Measurements from ENCODE around the gene EXTL2. TPM values are rescaled to one million over a fixed set of nuclear protein-coding genes. Genes with fewer than 3 reads are reported as not detected.

Gene EXTL2
- total RNA-seq, 1 donor from 2014 or later = 4.7 TPM

DNA sequence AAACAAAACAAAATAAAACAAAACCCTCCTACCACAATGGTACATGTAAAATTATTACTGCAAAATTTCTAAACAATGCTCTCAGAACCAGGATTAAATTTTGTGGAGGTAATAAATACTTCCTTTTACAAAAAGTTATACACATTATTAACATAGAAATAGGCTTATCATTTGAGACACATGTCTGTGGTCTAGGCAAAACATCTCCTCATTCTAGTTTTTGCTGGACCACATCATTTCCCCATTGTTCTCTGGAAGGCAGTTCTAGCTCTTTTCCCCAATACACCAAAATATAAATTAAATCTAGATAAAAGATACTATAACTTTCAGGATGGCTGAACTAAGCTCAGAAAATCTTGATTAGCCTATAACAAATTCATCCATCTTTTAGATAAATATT, 18.4 kb downstream of the EXTL2 start:
- TF ChIP-seq, protein P1, sequence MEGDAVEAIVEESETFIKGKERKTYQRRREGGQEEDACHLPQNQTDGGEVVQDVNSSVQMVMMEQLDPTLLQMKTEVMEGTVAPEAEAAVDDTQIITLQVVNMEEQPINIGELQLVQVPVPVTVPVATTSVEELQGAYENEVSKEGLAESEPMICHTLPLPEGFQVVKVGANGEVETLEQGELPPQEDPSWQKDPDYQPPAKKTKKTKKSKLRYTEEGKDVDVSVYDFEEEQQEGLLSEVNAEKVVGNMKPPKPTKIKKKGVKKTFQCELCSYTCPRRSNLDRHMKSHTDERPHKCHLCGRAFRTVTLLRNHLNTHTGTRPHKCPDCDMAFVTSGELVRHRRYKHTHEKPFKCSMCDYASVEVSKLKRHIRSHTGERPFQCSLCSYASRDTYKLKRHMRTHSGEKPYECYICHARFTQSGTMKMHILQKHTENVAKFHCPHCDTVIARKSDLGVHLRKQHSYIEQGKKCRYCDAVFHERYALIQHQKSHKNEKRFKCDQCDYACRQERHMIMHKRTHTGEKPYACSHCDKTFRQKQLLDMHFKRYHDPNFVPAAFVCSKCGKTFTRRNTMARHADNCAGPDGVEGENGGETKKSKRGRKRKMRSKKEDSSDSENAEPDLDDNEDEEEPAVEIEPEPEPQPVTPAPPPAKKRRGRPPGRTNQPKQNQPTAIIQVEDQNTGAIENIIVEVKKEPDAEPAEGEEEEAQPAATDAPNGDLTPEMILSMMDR (conservative IDR thresholded peaks at IDR 0.05; ENCODE audit: low read depth, low read length) = no peak
- no peak overlapping the region for H3K4me3 ChIP-seq (ENCODE audit: low read depth, low read length)
- no peak for DNase-seq (ENCODE audit: low read depth)

DNA sequence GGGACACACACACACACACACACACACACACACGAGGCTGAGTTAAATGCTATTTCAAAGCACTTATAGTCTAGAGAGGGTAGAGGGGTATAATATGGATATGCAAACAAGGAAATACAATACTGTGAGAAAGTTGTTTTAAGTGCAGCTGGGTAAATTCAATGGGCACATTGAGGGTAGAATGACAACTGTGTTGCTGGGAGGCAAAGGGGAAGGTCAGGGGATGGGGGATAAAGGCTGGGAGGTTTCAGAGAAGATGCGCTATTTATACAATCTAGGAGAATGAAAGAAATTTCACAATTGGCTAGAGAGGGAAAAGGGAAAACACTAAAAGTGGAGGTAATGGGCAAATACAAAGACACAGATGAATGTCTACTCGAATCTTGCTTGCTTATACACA, 19.4 kb downstream of the EXTL2 start:
- H3K4me3 ChIP-seq (ENCODE audit: low read depth, low read length) = no peak overlapping the region
- DNase-seq (ENCODE audit: low read depth) = no peak
- TF ChIP-seq, protein P1 (conservative IDR thresholded peaks at IDR 0.05; ENCODE audit: low read depth, low read length) = no peak

DNA sequence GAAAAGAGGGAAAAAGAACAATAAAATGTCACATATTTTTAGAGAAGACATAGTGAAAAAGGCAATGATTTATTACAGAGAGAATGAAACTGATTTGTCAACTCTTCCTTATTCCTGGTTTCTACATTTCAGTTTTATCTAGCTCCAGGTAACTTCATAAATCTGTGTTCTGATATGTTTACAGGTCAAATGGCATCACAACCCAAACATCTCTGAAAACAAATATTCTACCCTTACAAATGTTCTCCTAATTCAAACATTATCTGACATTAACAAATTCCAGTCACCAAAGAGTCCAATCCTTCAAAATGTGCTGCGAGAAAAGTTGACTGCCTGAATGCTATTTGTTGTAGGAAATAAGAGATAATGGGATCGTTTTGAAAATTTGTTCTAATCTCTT, 20.2 kb downstream of the EXTL2 start:
- H3K4me3 ChIP-seq (ENCODE audit: low read depth, low read length) = no peak overlapping the region
- no peak for DNase-seq (ENCODE audit: low read depth)
- TF ChIP-seq, protein P1 (conservative IDR thresholded peaks at IDR 0.05; ENCODE audit: low read depth, low read length) = no peak

DNA sequence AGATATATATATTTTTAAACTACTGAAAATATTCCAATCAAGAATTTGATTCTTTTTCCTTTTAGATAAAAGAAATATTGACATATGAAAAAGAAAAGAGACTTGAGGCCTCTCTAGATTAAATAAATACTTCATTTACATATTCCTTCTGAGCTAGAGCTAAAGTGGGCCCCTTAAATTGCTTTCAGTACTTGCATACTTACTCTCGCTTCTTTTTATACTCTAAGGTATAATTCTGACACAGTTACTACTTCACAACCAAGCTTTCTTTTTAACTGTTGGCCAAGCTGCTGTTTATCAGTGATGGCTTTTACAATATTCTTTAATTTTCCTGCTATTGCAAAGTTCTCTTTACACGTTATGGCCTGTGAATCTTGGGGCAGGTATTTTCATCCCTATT, 24.6 kb downstream of the EXTL2 start:
- no peak overlapping the region for H3K4me3 ChIP-seq (ENCODE audit: low read depth, low read length)
- no peak for DNase-seq (ENCODE audit: low read depth)
- TF ChIP-seq, protein P1 (conservative IDR thresholded peaks at IDR 0.05; ENCODE audit: low read depth, low read length) = no peak

DNA sequence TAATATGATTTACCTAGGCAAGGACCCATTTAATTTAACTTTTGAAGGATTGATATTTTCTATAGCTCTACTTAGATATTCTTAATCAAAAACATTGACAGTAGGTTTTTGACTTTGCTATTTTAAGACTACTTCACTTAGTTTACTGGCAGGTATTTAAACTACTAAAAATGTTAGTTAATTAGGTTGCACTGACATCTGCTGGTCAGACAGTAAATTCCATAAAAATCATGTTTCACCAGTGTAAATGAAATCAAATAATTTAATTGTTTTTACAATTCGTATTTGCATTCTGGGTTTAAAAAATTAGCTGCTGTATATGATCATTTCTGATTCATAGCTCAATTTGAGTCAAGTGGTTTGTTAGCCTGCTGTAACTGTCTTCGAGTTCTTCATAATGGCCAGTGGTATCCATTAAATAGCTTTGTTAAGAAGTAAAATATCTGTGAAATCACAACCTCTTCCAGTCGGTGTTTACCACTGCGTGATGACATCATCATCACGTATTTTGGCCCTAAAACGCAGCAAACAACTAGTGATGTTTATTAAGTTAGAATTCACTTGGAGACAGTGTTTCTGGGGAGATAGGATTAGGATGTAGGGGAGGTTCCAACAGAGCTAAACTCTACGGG, 26.2 kb downstream of the EXTL2 start:
- TF ChIP-seq, protein P1 (conservative IDR thresholded peaks at IDR 0.05; ENCODE audit: low read depth, low read length) = peak; percentile 59
- H3K4me3 ChIP-seq (ENCODE audit: low read depth, low read length) = peak overlapping the region; percentile 9
- no peak for DNase-seq (ENCODE audit: low read depth)

DNA sequence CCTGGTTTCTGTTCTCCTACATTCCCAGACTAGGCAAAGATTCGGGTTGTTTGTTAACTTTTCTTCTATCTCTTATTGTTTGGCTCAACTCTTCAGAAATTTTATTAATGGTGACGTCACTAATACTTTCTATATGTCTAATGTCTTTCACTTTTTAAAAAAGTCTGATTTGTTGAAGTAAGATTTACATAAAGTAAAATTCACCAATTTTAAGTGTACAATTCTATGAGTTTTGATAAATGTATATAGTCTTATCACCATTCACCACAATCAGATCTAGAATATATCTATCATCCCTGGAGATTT, 27.8 kb downstream of the EXTL2 start:
- H3K4me3 ChIP-seq (ENCODE audit: low read depth, low read length) = no peak overlapping the region
- TF ChIP-seq, protein P1 (conservative IDR thresholded peaks at IDR 0.05; ENCODE audit: low read depth, low read length) = no peak
- DNase-seq (ENCODE audit: low read depth) = no peak

Measured in epithelial cell of proximal tubule (primary cell).